Right forelimb (tissue), 1 donor: ENCODE results near the gene MMP17.
"Not testable (repeated sequence)": the region's sequence is repeated elsewhere in the genome, so short reads cannot be mapped to it uniquely, and the experiment has no call there.

Source experiments
- DNase-seq: peaks from one replicate; pipeline ENCODE4 v3.0.0-alpha.2; 2018

The MMP17 gene

GRCh38 chr12:131800594-131801135, 27.5 kb upstream of the MMP17 start:
- DNase-seq = no peak

- no peak for DNase-seq
Measured at GRCh38 chr12:131801254-131801866, 26.8 kb upstream of the MMP17 start.

DNA sequence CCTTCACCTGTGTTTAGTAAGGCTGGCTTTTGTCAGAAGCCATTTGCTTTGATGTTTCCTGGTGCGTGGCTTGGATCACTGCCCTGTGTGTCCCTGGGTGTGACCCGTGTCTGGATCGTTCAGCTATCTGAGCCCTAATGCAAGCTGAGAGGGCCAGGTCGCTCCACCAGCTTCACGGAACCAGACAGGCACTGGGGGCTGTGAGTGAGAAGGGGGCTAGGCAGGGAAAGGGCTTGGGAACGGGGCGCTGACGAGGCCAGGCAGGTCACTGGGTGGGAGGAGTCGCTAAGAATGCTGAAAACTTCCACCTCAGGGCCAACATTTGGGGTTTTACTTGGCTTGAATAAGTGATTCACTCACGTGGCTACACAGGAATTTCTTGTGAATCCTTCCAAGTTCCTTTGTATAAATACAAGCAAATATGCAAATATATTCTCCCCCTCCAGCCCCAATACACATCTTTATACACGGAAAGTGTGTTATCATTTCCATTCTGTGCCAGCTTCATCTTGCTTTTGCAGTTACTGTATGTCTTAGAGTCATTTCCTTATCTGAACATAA, 24.2 kb upstream of the MMP17 start:
- no peak for DNase-seq

DNA sequence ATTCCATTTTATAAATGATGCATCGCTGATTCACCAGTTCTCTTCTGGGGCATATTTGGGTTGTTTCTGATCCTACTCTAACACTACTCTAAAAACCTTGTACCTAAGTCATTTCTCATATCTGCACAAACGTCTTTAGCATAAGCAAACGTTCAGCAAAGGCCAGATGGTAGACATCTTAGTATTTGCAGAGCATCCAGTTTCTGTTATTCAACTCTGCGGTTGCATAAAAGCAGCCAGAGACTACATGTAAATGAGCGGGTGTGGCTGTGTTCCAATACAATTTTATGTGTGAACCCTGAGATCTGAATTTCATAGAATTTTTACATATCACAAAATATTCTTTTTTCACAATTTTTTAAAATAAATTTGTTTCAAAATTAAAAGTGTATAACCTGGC, 22.8 kb upstream of the MMP17 start:
- DNase-seq = no peak

DNA sequence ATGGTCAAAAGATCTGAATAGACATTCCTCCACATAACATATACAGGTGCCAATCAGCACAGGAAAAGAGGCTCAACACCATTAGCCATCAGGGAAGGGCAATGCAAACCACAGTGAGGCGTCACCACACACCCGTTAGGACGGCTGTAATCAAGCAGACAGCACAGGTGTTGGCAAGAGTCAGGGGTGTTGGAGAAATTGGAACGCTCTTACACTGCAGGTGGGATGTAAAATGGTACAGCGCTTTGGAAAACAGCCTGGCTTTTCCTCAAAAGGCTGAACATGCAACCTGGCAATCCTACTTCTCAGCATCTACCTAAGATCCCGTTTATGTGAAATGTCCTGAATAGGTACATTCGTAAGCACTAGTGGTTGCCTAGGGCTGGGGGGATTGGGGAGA, 21.5 kb upstream of the MMP17 start:
- DNase-seq = no peak

DNA sequence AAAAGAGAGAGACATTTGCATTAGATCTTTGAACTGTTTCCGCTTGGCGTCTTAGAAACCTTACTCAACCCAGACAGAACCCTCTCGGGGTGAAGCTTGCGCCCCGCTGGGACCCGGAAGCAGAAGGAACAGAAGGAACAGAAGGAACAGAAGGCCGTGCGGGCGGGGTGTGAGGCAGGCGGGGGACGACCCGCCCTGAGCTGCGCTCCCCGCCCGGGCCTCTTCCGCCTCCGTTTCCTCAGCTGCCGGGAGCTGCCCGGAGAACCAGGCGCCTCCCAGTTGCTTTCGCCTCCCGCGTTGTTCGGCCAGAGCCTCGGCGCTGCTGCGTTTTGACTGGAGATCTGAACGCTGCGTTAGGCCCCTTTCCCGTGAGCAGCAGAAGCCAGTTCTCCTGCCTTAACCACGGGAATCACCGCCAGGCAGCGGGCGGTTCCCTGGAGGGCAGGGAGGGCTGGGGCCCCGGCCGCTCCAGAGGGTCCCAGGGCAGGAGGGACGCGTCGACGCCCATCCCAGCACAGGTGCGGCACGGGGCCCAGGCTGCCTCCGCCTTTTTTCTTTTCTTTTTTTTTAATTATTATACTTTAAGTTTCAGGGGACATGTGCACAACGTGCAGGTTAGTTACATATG, 19.3 kb upstream of the MMP17 start:
- no peak for DNase-seq

DNA sequence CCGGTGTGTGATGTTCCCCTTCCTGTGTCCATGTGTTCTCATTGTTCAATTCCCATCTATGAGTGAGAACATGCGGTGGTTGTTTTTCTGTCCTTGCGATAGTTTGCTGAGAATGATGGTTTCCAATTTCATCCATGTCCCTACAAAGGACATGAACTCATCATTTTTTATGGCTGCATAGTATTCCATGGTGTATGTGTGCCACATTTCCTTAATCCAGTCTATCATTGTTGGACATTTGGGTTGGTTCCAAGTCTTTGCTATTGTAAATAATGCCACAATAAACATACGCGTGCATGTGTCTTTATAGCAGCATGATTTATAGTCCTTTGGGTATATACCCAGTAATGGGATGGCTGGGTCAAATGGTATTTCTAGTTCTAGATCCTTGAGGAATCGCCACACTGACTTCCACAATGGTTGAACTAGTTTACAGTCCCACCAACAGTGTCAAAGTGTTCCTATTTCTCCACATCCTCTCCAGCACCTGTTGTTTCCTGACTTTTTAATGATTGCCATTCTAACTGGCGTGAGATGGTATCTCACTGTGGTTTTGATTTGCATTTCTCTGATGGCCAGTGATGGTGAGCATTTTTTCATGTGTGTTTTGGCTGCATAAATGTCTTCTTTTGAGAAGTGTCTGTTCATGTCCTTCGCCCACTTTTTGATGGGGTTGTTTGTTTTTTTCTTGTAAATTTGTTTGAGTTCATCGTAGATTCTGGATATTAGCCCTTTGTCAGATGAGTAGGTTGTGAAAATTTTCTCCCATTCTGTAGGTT, 18.5 kb upstream of the MMP17 start:
- not testable (repeated sequence) for DNase-seq

DNA sequence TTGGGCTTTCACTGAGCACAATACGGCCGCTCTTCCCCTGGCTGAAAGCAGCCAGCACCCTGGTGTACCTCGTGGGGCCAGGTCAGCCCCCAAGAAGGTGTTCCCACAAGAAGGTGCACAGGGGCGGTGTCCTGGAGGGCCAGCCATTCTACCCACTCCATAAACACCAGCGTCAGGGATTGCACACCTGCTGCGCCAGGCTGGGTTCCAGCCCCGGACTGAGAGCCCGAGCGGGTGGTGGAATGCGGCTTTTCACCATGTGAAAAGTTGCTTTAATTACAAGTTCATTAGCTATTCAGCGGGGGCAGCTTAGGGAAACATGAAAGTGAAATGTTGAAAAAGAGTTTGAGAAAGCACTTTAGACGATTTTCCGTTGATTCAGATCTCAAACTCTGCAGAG, 17.5 kb upstream of the MMP17 start:
- DNase-seq = no peak

DNA sequence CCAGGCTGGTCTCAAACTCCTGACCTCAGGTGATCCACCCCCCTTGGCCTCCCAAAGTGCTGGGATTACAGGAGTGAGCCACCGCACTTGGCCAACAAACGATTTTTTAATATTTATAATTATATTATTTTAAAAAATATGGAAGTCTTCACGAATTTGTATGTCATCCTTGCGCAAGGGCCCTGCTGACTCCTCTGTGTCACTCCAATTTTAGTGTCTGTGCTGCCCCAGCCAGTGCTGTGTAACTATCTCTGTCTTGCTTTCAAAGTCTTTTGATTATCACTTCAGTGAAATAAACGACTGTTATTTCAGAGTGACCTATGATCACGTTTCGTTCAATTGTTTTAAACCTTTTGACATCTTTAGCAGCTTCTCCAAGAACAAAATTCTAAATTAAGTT, 13.1 kb upstream of the MMP17 start:
- DNase-seq = no peak

- DNase-seq = no peak
Measured at GRCh38 chr12:131816495-131816894, 11.7 kb upstream of the MMP17 start.

DNA sequence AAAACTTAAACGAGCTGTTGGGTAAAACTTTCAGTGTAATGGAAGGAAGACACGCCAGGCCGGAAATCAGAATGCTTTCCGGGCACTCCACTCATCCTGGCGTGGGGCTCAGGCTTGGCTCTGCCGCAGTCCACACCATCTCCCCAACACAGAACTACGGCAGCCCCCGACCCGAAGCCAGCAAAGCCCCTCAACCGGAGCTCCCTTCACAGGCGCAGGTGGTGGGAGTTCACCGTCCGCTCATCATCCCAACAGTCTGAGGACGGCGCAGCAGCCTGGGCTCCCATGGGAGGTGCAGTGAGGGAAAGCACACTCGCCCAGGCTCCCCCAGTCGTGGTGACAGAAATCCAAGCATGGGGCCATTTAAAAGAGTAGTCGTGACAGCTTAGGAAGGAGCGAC, 11.0 kb upstream of the MMP17 start:
- DNase-seq = no peak

DNA sequence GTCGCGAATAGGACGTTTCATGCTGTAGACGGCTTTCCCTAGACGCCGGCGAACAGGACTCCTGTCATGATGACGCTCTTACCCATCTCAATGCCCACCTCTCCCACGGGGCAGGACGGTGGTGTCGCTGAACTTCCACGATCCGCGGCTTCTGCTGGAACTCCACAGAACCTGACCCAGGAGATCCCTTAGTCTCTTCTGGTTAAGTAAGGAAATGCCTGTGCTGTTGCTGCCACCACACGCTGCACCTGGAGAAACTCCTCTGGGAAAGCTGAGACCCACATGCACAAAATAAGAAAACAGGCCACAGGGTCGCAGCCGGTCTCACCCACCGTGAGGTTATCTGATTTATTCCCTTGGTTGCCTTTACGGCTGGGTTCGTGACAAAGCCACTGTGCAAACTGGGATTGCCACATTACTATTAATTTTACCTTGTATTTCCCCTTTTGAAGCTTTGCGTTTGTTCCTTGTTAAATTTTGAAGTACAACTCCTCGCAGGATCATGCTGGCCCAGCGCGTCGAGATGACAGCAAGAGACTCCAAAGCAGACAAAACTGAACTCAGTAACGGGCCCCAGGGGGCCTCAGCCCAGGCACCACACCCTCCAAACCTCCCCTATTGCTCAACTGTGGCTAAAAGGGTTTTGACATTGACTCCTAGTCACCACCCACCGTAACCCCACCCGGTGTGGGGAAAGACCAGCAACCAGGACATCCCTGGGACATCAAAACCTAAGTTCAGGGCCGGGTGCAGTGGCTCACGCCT, 9.2 kb upstream of the MMP17 start:
- DNase-seq = no peak

DNA sequence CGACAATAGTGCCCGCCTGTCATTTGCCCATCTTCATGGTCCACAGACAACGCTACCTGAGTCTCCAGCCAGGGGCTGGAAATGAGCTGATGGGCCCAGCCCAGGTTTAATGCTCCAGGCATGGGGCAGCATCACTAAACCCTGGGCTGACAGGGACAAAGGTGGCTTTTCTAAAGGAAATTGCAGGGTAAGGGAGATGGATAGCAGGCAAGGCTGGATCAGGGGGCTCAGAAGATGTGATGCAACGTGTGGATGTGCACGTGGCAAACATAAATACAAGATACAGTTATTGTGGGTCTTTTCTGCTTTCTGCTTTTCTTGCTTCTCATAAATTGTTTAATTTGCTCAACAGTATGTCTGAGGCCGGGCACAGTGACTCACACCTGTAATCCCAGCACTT, 3.7 kb upstream of the MMP17 start:
- no peak for DNase-seq

DNA sequence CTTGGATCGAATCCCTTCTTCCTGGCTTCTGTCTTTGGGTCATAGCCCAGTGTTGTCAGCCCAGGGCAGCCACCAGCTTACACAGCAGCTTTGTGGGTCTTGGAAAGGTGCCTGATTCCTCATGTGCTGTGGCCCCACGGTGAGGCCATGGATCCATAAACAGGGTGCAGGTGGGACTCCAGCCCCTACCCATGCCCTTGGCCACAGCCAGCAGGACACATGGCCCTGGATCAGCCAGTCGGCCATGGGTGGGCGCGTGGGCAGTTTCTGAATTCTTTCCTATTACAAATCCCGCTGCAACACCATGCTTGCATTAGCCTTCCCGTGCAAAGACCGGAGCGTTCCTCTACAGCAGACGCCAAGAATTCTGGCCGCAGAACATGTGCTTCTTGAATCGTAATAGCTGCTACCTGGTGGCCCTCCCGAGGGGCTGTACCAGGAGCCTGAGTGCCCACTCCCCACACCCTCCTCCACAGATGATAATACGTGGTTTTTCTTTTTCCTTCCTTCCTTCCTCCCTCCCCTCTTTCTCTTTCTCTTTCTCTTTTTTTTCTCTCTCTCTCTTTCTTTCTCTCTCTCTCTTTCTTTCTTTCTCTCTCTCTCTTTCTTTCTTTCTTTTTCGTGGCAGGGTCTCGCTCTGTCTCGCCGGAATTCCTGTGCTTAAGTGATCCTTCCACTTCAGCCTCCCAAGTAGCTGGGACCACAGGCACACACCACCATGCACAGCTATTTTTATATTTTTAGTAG, 2.9 kb upstream of the MMP17 start:
- DNase-seq = no peak

- DNase-seq = no peak
Measured at GRCh38 chr12:131826097-131826928, 1.9 kb upstream of the MMP17 start.

DNA sequence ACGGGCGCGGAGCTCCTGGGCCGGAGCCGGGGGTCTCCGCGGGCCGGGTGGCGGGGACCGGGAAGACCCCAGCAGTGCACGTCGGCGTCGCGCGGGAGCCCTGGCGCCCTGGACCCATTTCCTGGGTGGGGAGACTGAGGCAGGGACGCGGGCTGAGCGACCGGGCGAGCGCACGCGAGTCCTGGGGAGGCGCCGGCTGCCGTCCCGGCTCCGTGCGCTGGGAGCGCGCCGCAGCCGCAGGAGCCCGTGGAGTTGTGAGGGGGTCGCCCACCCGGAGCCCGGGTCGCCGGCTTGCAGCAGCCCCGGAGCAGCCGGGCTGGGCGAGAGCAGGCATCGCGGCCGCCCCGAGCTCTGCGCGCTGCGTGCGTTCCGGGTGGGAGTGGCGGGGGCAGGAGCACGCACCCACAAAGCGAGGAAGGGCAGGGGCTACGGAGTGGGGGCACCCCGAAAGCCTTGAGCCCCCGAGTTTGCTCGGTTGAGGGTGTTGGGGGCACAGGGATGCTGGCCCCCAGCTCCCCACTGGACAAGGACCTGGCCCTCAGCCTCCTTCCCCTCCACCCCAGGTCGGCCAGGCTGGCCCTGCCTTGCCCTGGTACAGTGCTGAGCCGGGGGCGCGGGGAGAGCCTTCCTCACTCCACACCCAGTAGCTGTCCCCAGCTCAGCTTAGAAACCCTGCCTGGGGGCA, 620 bp downstream of the MMP17 start:
- DNase-seq = no peak

DNA sequence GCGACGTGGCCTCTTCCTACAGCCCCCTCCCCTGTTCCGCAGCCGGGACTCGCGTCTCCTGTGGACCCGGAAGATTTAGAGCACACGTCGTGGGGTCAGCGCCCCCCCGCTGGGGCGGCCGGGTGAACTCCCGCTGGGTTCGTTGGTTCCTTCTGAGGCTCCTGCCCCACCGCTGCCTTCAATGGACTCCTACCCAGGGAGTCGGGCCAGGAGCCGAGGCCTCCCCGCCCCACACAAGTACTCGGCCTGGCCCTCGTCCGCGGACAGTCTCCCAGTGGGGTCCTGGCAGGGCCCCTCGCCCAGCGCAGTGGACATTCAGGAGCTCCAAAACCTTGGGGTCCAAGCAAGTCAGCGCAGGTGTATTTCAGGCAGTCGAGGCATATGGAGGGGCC, 1.2 kb downstream of the MMP17 start:
- no peak for DNase-seq

DNA sequence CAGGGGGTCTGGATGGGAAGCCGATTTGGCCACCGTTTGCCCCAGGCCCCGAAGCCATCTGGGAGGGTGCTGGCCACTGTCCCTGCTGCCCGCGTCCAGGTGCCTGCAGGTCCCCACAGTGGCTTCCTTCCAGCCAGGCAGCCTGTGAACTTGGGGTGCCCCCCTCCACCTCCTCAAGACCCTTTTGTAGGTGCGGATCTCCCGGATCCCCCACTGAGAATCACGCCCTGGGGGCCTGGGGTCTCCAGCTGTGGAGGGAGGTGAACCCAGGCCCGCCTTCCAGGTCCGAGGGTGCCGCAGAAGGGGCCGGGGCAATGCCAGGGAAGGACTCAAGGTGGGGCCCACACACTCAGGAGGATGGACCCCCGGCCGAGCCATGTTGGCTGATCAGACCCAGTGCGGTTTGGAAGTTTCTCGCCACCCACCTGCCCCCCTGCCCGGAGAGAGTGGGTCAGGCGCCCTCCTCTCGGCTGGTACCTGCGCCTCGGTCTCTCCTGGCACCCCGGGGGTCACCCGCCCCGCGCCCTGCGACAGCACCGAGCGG, 1.7 kb downstream of the MMP17 start:
- DNase-seq = no peak

DNA sequence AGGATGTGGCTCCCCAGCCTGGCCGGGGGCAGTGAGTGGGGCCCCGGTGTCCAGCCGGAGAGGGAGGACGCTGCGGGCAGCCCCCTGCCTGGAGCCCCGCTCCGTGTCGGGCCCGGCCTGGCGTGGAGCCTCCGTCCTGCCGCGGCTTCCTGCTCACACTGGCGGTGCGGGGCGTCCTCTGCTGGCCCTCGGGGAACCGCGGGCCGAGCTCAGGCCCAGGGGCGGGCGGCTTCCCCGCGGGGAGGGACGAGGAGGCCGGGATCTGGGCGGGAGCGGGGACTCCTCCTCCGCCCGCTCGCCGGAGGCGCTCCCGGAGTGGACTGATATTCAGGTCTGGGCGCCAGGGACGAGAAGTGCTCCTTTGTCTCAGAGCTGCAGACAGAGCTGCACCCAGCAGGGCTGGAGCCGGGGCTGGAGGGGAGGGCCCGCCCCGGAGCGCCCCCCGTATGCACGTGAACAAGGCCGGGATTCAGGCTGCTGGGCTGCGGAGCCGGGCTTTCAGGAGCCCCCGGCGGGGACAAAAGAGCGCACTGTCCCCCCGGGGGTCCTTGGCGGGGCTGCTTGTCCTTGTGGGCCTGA, 2.2 kb downstream of the MMP17 start:
- DNase-seq = peak; percentile 85
